Activated naive CD4-positive, alpha-beta T cell treated with anti-CD3 and anti-CD28 coated beads, Interleukin-2, amount 50 U/mL, for 72 hours (primary cell): ENCODE results near the gene SYT7. TPM values are rescaled to one million over a fixed set of nuclear protein-coding genes. Genes with fewer than 3 reads are reported as not detected.
"Not testable (repeated sequence)": the region's sequence is repeated elsewhere in the genome, so short reads cannot be mapped to it uniquely, and the experiment has no call there.

Experiments
- ATAC-seq, 2 donors: fragments of 150-1000 bp; cut with Tn5 transposase; 2 replicates each; pipeline ENCODE4 v1.10.0; 2021; ENCODE audit warnings: mild to moderate bottlenecking in 2 of 2, moderate library complexity in 2 of 2
- DNase-seq, 2 donors: peaks; one replicate each; pipeline ENCODE4 v3.0.0; 2021 to 2022; ENCODE audit warnings: low spot score in 2 of 2
- H3K27ac Mint-ChIP-seq, 2 donors: one replicate each; pipeline ENCODE4 v1.8.0; 2022; ENCODE audit warnings: mild to moderate bottlenecking in 2 of 2, mixed read lengths in 2 of 2
- H3K36me3 Mint-ChIP-seq, 2 donors: one replicate each; pipeline ENCODE4 v1.8.0; 2022; ENCODE audit warnings: mixed read lengths in 2 of 2
- H3K9me3 Mint-ChIP-seq, 2 donors: one replicate each; pipeline ENCODE4 v1.8.0; 2022; ENCODE audit warnings: mixed read lengths in 2 of 2
- total RNA-seq, 2 donors: library from RNA; stranded (reverse); gene quantifications; one replicate each; pipeline ENCODE4 v1.2.3, GENCODE V29; 2022

SYT7 gene
- total RNA-seq, 2 donors from 2014 or later: not detected

DNA sequence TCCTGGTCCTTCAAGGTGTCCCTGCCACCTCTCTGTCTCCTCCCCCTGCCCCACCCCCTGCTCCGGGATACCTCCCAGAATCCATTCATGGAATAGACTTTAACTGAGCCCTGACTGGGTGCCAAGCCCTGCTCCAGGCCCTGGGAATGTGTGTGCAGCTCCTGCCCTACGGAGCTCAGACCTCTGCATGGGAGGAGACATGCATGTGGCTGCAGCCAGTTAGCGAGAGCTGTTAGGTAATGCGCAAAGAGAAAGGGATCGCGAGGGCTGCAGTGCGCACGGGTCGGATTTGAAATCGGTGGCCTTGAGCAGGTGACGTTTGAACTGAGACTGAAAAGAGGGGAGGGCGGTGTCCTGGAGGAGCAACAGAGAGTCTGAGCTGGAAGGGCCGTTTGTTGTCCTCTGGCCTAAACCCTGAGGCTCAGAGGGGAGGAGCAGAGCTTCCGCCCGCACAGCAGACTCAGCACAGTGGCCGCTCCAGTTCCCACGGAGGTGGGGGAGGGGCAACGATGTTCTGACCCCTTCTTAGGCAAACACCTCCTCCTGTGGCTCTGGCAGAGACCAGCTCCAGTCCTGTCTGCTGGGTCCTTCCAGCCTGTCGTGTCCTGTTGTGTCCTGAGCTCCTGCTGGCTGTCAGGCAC is 92.1 kb downstream of the SYT7 start:
- no peaks in the 10 kb centered on the region for H3K9me3 Mint-ChIP-seq
- peak overlapping the region in 1 of 2 donors; percentile 9 for H3K27ac Mint-ChIP-seq
- no peak for DNase-seq
- ATAC-seq: no peak
- H3K36me3 Mint-ChIP-seq: no peaks in the 10 kb centered on the region

- Mint-ChIP-seq H3K36me3 (no peaks in the 10 kb centered on the region), H3K9me3 (no peaks in the 10 kb centered on the region), H3K27ac (no peak overlapping the region)
- DNase-seq: no peak
- ATAC-seq: no peak
Measured at GRCh38 chr11:61487342-61488025, 93.4 kb downstream of the SYT7 start.

DNA sequence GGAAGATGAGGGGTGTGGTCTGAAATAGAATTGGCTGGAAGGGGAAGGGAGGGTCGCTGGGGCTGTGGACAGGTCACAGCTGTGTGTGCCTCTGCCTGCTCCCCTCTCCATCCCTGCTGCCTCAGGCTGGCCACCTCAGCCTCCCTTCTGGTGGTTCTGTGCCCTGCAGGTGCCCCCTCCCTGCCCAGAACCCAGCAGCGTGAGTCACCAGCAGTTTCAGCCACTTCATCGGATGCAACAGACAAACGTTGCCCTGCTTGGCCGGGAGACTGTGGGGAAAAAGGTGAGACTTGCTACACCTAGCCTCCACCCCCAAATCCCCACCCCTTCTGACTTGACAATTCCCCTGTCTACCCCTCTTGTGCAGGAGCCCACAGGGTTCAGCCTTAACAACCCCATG is 94.1 kb downstream of the SYT7 start:
- no peaks in the 10 kb centered on the region for H3K36me3 Mint-ChIP-seq
- H3K27ac Mint-ChIP-seq: no peak overlapping the region
- ATAC-seq (peak in 1 of 2 donors; percentile 24), DNase-seq (no peak)
- no peaks in the 10 kb centered on the region for H3K9me3 Mint-ChIP-seq

GRCh38 chr11:61486011-61486620 is 94.8 kb downstream of the SYT7 start:
- H3K27ac Mint-ChIP-seq: no peak overlapping the region
- no peaks in the 10 kb centered on the region for H3K36me3 Mint-ChIP-seq
- H3K9me3 Mint-ChIP-seq: no peaks in the 10 kb centered on the region
- ATAC-seq (no peak), DNase-seq (no peak)

GRCh38 chr11:61485080-61485479 is 95.8 kb downstream of the SYT7 start:
- no peaks in the 10 kb centered on the region for H3K9me3 Mint-ChIP-seq
- H3K36me3 Mint-ChIP-seq: no peaks in the 10 kb centered on the region
- no peak for ATAC-seq
- no peak for DNase-seq
- no peak overlapping the region for H3K27ac Mint-ChIP-seq

DNA sequence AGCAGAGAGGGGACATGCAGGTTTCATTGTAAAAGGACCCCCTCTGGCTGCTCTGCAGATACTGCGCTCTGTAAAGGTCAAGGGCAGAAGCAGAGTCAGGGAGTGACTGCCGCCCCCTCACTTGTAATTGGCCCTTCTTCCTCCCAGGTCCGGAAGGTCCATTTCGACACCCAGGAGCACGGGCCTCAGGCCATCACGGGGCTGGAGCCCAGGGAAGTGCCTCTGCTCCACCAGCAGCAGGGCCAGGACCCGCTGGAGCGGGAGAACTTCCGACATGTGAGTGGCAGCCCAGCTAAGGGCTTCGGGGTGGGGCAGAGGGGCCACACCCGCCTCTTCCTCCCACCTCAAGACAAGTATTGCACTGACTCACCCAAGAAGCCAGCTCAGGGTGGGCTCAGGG is 96.3 kb downstream of the SYT7 start:
- ATAC-seq: no peak
- no peaks in the 10 kb centered on the region for H3K36me3 Mint-ChIP-seq
- no peak for DNase-seq
- H3K9me3 Mint-ChIP-seq: no peaks in the 10 kb centered on the region
- no peak overlapping the region for H3K27ac Mint-ChIP-seq

DNA sequence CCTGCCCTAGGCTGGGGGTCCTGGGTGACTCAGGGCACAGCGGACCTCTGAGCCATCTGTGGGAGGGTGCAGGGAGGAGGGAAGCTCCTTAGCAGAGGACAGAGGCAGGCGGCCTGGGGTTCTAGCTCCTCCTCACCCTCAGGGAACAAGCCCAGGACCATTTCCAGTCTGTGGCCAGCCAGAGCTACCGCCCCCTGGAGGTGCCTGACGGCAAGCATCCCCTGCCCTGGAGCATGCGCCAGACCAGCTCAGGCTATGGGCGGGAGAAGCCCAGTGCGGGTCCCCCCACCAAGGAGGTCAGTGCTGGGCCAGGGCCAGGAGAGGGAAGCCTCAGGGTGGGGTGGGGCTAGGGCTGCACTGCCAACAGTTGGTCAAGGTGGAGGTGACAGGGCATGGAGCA is 98.4 kb downstream of the SYT7 start:
- H3K36me3 Mint-ChIP-seq: no peaks in the 10 kb centered on the region
- DNase-seq (peak in 1 of 2 donors; percentile 42), ATAC-seq (peak; percentile 44 to 61)
- no peaks in the 10 kb centered on the region for H3K9me3 Mint-ChIP-seq
- H3K27ac Mint-ChIP-seq: no peak overlapping the region

DNA sequence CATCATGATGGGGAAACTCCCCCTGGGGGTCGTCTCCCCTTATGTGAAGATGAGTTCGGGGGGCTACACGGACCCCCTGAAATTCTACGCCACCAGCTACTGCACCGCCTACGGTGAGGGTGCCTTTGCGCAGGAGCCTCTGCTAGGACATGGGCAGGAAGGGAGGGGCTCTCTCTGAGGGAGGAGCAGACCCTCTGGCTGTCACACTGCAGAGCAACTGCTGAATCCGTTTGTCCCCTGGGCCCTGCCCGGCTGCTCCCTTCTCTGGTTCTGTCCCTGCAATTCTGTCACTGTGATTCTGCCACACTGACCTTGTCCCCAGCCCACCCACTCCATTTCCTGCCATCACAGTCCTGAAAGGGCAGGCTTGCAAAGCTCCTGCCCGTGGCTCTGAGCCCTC is 99.1 kb downstream of the SYT7 start:
- Mint-ChIP-seq H3K9me3 (no peaks in the 10 kb centered on the region), H3K36me3 (no peaks in the 10 kb centered on the region), H3K27ac (no peak overlapping the region)
- no peak for ATAC-seq
- no peak for DNase-seq

DNA sequence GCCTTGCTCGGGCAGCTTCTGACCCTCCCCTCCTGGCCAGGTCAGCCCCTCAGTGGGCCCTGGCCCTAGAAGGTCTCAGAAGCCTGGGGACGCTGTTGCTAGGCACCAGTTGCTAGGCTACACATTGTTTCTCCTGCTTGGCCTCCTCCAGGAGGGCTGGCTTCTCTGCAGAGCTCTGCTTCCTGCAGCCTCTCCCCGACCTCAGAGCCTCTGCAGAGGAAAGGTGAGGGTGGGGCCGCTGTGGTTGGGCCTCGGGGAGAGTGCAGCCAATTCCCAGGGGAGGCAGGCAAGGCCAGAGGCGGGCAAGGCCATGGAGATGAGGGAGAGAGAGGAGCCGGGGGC is 99.9 kb downstream of the SYT7 start:
- Mint-ChIP-seq H3K9me3 (no peaks in the 10 kb centered on the region), H3K27ac (no peak overlapping the region), H3K36me3 (no peaks in the 10 kb centered on the region)
- DNase-seq: no peak
- no peak for ATAC-seq

- no peak for DNase-seq
- Mint-ChIP-seq H3K36me3 (no peaks in the 10 kb centered on the region), H3K27ac (no peak overlapping the region), H3K9me3 (no peaks in the 10 kb centered on the region)
- no peak for ATAC-seq
Measured at GRCh38 chr11:61480261-61480993, 100.4 kb downstream of the SYT7 start.

- not testable (repeated sequence) for DNase-seq, H3K27ac Mint-ChIP-seq, H3K36me3 Mint-ChIP-seq, H3K9me3 Mint-ChIP-seq, ATAC-seq
Measured at GRCh38 chr11:61479360-61480058, 101.4 kb downstream of the SYT7 start.

- Mint-ChIP-seq H3K27ac (no peak overlapping the region), H3K9me3 (no peaks in the 10 kb centered on the region), H3K36me3 (no peaks in the 10 kb centered on the region)
Measured at GRCh38 chr11:61477727-61478148, 103.1 kb downstream of the SYT7 start.

DNA sequence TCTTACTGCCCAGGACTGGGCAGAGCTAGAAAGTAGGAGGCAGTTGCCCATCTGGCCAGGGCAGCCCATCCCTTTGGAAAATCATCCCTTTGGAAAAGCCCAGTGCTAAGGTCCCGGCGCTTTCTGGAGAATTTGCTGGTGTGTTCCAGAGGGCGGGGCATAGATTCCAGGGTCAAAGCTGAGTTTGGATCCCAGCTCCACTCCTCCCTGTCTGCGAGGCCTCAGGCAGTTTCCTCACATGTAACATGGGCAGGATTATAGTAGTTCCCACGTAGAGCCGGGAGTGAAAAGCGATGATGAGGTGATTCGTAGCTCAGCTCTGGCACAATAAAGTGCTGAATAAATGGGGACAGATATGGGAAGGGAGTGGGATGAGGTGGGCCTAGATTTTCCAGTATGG is 103.8 kb downstream of the SYT7 start:
- no peak for ATAC-seq
- DNase-seq: no peak
- Mint-ChIP-seq H3K9me3 (no peaks in the 10 kb centered on the region), H3K27ac (no peak overlapping the region), H3K36me3 (no peaks in the 10 kb centered on the region)

More at GRCh38 chr11:61477727-61478148, 103.1 kb downstream of the SYT7 start:
- ATAC-seq: peak in 1 of 2 donors; percentile 65
- peak in 1 of 2 donors; percentile 71 for DNase-seq

GRCh38 chr11:61476371-61476770 is 104.5 kb downstream of the SYT7 start:
- Mint-ChIP-seq H3K36me3 (no peaks in the 10 kb centered on the region), H3K27ac (no peak overlapping the region), H3K9me3 (no peaks in the 10 kb centered on the region)
- DNase-seq: no peak
- no peak for ATAC-seq

- no peaks in the 10 kb centered on the region for H3K9me3 Mint-ChIP-seq
- H3K27ac Mint-ChIP-seq: no peak overlapping the region
- DNase-seq (no peak), ATAC-seq (no peak)
- peaks cover 6% of the 10 kb centered on the region in 2 donors for H3K36me3 Mint-ChIP-seq
Measured at GRCh38 chr11:61475433-61475832, 105.4 kb downstream of the SYT7 start.

- H3K36me3 Mint-ChIP-seq: peaks cover 6% of the 10 kb centered on the region in 2 donors
Measured at GRCh38 chr11:61474013-61474643, 106.7 kb downstream of the SYT7 start.

More at GRCh38 chr11:61474013-61474643, 106.7 kb downstream of the SYT7 start:
- DNase-seq (no peak), ATAC-seq (no peak)
- no peak overlapping the region for H3K27ac Mint-ChIP-seq
- no peaks in the 10 kb centered on the region for H3K9me3 Mint-ChIP-seq
